OCI-LY7 (cell line): Measurements from ENCODE around the gene ARHGEF4. TPM values are rescaled to one million over a fixed set of nuclear protein-coding genes. Genes with fewer than 3 reads are reported as not detected.

Source experiments
- BruUV-seq: library from RNA; stranded (reverse); fragments of 400-500 nt; replicated peaks from 2 replicates; lab custom pipeline; 2021; lab: Mats Ljungman, UMichigan
- CTCF ChIA-PET: fragments of 300-600 bp; sonication (Branson Sonifier 250); formaldehyde crosslinking; loops from one replicate; lab custom pipeline; 2022; ENCODE audit warnings: antibody characterized with exemption; ENCODE audit not compliant: unreplicated experiment; lab: Charles Lee
- POLR2A ChIA-PET: fragments of 300-600 bp; sonication (Branson Sonifier 250); formaldehyde crosslinking; loops from one replicate; lab custom pipeline; 2022; ENCODE audit warnings: antibody characterized with exemption; lab: Charles Lee
- DNase-seq: peaks from one replicate; pipeline ENCODE4 v3.0.0-alpha.2; 2015; ENCODE audit warnings: low spot score
- H2AFZ ChIP-seq: fragments of 200-600 bp; sonication (generic), shearing (Covaris generic); 2 replicates; pipeline ENCODE4 v1.6.1; 2014; ENCODE audit warnings: mild to moderate bottlenecking, antibody characterized with exemption, low read length, moderate library complexity
- H3K27ac ChIP-seq: fragments of 200-600 bp; sonication (generic); 2 replicates; pipeline ENCODE4 v1.5.1; 2014; ENCODE audit warnings: mixed run types, low read depth, mild to moderate bottlenecking, moderate library complexity, low read length, inconsistent platforms; ENCODE audit not compliant: poor library complexity, severe bottlenecking
- H3K36me3 ChIP-seq: fragments of 200-600 bp; sonication (generic); 2 replicates; pipeline ENCODE4 v1.6.1; 2014; ENCODE audit warnings: mild to moderate bottlenecking, antibody characterized with exemption, low read length, moderate library complexity, mixed read lengths; ENCODE audit not compliant: insufficient read depth
- H3K4me1 ChIP-seq: fragments of 200-600 bp; sonication (generic); 2 replicates; pipeline ENCODE4 v1.5.1; 2014; ENCODE audit warnings: mild to moderate bottlenecking, low read length; ENCODE audit not compliant: insufficient read depth, poor library complexity, severe bottlenecking
- H3K4me2 ChIP-seq: fragments of 200-600 bp; sonication (generic); 2 replicates; pipeline ENCODE4 v1.6.1; 2014; ENCODE audit warnings: mild to moderate bottlenecking, low read length
- H3K4me3 ChIP-seq: fragments of 200-600 bp; sonication (generic); 2 replicates; pipeline ENCODE4 v1.5.1; 2014; ENCODE audit warnings: mild to moderate bottlenecking, low read depth, low read length; ENCODE audit not compliant: poor library complexity, severe bottlenecking
- H3K79me2 ChIP-seq: fragments of 200-600 bp; sonication (generic); 2 replicates; pipeline ENCODE4 v1.6.1; 2016; ENCODE audit warnings: low read depth, mild to moderate bottlenecking, low read length, moderate library complexity, mixed read lengths; ENCODE audit not compliant: insufficient read depth
- H3K9me2 ChIP-seq: fragments of 200-600 bp; sonication (generic); 2 replicates; pipeline ENCODE4 v1.6.1; 2016; ENCODE audit warnings: mild to moderate bottlenecking, low read length, mixed read lengths; ENCODE audit not compliant: insufficient read depth
- H3K9me3 ChIP-seq: fragments of 200-600 bp; sonication (generic); 2 replicates; pipeline ENCODE4 v1.6.1; 2014; ENCODE audit warnings: mild to moderate bottlenecking, mixed run types, low read length, mixed read lengths
- H4K20me1 ChIP-seq: fragments of 200-600 bp; sonication (generic); 2 replicates; pipeline ENCODE4 v1.6.1; 2014; ENCODE audit warnings: mild to moderate bottlenecking, antibody characterized with exemption, low read length, moderate library complexity, mixed read lengths; ENCODE audit not compliant: insufficient read depth
- CTCF ChIP-seq: fragments of 200-600 bp; sonication (generic); conservative IDR thresholded peaks from 2 replicates; pipeline ENCODE4 v1.5.1; 2014; ENCODE audit warnings: mild to moderate bottlenecking, antibody characterized with exemption, low read length, moderate library complexity, mixed read lengths
- EZH2phosphoT487 ChIP-seq: fragments of 200-600 bp; sonication (generic); IDR thresholded peaks from 2 replicates; pipeline ENCODE4 v1.6.1; 2018; ENCODE audit warnings: low read depth, borderline replicate concordance, mild to moderate bottlenecking, mixed run types, antibody characterized with exemption, low read length, moderate library complexity, mixed read lengths
- intact Hi-C: fragments of 100-400 bp; cut with micrococcal nuclease; formaldehyde crosslinking; loops from one replicate; pipeline ENCODE4 v1.10.0; 2022; ENCODE audit not compliant: unreplicated experiment
- total RNA-seq, 2 experiments: library from RNA; depleted of rRNA in 1 of 2; stranded (reverse); fragments of >200 nt in 1 of 2; shearing (Covaris generic) in 1 of 2; gene quantifications; 2 replicates each; pipeline ENCODE4 v1.2.3, GENCODE V29; 2014 to 2022

Gene ARHGEF4
- total RNA-seq, 2 experiments from 2014 or later, result 1.1 to 1.7 TPM

- Histone ChIP-seq H3K9me3 (no peaks in the 10 kb centered on the region), H3K4me2 (no peak overlapping the region), H3K9me2 (no peaks in the 10 kb centered on the region), H3K4me3 (no peak overlapping the region), H4K20me1 (no peaks in the 10 kb centered on the region), H3K27ac (no peak overlapping the region), H3K36me3 (no peaks in the 10 kb centered on the region), H2AFZ (no peak overlapping the region), H3K79me2 (no peaks in the 10 kb centered on the region), H3K4me1 (no peaks in the 10 kb centered on the region)
- no peak for DNase-seq
- intact Hi-C loops, result no loop called here
- ChIA-PET CTCF (no interaction called here), POLR2A (no interaction called here)
- TF ChIP-seq CTCF, result no peak
- TF ChIP-seq EZH2phosphoT487, result no peak
- BruUV-seq, result no TSS peak
Measured at GRCh38 chr2:131010566-131010965, 173.9 kb downstream of the ARHGEF4 start.

GRCh38 chr2:131011486-131011885 is 174.8 kb downstream of the ARHGEF4 start:
- POLR2A ChIA-PET, result no interaction called here
- intact Hi-C loops, result no loop called here
- TF ChIP-seq EZH2phosphoT487 (no peak), CTCF (no peak)

GRCh38 chr2:131014141-131014540 is 177.4 kb downstream of the ARHGEF4 start:
- BruUV-seq, result no TSS peak
- no peak overlapping the region for H3K4me2 ChIP-seq
- CTCF ChIA-PET, result no interaction called here
- no peak overlapping the region for H3K4me3 ChIP-seq
- H2AFZ ChIP-seq, result no peak overlapping the region
- H3K36me3 ChIP-seq, result no peaks in the 10 kb centered on the region
- no peaks in the 10 kb centered on the region for H3K9me3 ChIP-seq
- no peaks in the 10 kb centered on the region for H3K9me2 ChIP-seq
- H3K27ac ChIP-seq, result no peak overlapping the region
- H3K4me1 ChIP-seq, result no peaks in the 10 kb centered on the region
- no peaks in the 10 kb centered on the region for H4K20me1 ChIP-seq
- intact Hi-C loops, result no loop called here
- no peaks in the 10 kb centered on the region for H3K79me2 ChIP-seq
- TF ChIP-seq EZH2phosphoT487 (no peak), CTCF (no peak)
- POLR2A ChIA-PET, result no interaction called here
- no peak for DNase-seq

More at GRCh38 chr2:131011486-131011885, 174.8 kb downstream of the ARHGEF4 start:
- no peaks in the 10 kb centered on the region for H3K4me1 ChIP-seq
- H3K27ac ChIP-seq, result no peak overlapping the region
- BruUV-seq, result no TSS peak
- no peak overlapping the region for H3K4me3 ChIP-seq
- no peak overlapping the region for H3K4me2 ChIP-seq
- H3K36me3 ChIP-seq, result no peaks in the 10 kb centered on the region
- no peak overlapping the region for H2AFZ ChIP-seq
- H4K20me1 ChIP-seq, result no peaks in the 10 kb centered on the region
- DNase-seq, result no peak
- no peaks in the 10 kb centered on the region for H3K79me2 ChIP-seq
- H3K9me3 ChIP-seq, result no peaks in the 10 kb centered on the region
- no peaks in the 10 kb centered on the region for H3K9me2 ChIP-seq
- CTCF ChIA-PET, result no interaction called here
